Kidney epithelial cell (primary cell): ENCODE data around the gene NLRP6. TPM values are rescaled to one million over a fixed set of nuclear protein-coding genes. Genes with fewer than 3 reads are reported as not detected.
A peak's percentile ranks its signal among the peaks of the same experiment; 100 is the strongest.
"Not testable (repeated sequence)": the region's sequence is repeated elsewhere in the genome, so short reads cannot be mapped to it uniquely, and the experiment has no call there.

ENCODE experiments used
- DNase-seq: peaks from one replicate; pipeline ENCODE4 v3.0.0-alpha.2; 2010; ENCODE audit warnings: low read depth
- H3K27me3 ChIP-seq: 2 replicates; pipeline ENCODE4 v1.6.0; 2011; ENCODE audit warnings: low read length; ENCODE audit not compliant: control insufficient read depth, insufficient read depth
- H3K36me3 ChIP-seq: 2 replicates; pipeline ENCODE4 v1.5.1; 2011; ENCODE audit warnings: low read length; ENCODE audit not compliant: control insufficient read depth, insufficient read depth
- H3K4me3 ChIP-seq: 2 replicates; pipeline ENCODE4 v1.5.1; 2011; ENCODE audit warnings: low read depth, mild to moderate bottlenecking, control low read depth, low read length
- CTCF ChIP-seq: IDR thresholded peaks from 2 replicates; pipeline ENCODE4 v1.5.1; 2011; ENCODE audit warnings: mild to moderate bottlenecking, moderate library complexity, low read length, control low read depth, inconsistent platforms; ENCODE audit not compliant: insufficient read depth, poor library complexity, severe bottlenecking
- total RNA-seq: library from RNA; depleted of rRNA; stranded (reverse); fragments of >200 nt; gene quantifications from 2 replicates; pipeline ENCODE4 v1.2.3, GENCODE V29; 2015

Gene NLRP6
- total RNA-seq, 1 donor from 2014 or later: not detected

- no peaks in the 10 kb centered on the region for H3K36me3 ChIP-seq
- no peak for DNase-seq
- H3K27me3 ChIP-seq: peaks cover 60% of the 10 kb centered on the region
- TF ChIP-seq CTCF: no peak
- H3K4me3 ChIP-seq: no peak overlapping the region
These were observed 7.7 kb downstream of the NLRP6 start for GRCh38 chr11:285894-286220.

DNA sequence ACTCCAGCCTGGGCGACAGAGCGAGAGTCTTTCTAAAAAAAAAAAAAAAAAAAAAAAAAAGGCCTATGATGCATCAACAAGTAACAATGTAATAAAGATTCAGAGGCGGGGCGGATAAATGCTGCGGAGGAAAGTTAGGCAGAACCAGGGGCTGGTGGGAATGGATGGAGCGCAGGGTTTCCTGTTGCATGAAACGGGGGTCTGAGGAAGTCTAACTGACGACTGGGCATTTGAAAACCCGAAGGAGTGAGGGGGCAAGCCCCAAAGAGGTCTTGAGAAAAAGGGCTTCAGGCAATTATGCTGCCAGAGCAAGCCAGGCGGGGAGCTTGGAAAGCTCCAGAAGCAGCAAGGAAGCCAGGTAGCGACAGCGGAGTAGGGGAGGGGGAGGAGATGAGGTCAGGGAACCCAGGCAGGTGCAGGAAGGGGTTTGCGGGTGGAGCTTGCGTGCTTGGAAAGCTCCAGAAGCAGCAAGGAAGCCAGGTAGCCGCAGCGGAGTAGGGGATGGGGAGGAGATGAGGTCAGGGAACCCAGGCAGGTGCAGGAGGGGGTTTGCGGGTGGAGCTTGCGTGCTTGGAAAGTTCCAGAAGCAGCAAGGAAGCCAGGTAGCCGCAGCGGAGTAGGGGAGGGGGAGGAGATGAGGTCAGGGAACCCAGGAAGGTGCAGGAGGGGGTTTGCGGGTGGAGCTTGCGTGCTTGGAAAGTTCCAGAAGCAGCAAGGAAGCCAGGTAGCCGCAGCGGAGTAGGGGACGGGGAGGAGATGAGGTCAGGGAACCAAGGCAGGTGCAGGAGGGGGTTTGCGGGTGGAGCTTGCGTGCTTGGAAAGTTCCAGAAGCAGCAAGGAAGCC, 9.0 kb downstream of the NLRP6 start:
- H3K27me3 ChIP-seq: peaks cover 46% of the 10 kb centered on the region
- not testable (repeated sequence) for H3K4me3 ChIP-seq, DNase-seq

DNA sequence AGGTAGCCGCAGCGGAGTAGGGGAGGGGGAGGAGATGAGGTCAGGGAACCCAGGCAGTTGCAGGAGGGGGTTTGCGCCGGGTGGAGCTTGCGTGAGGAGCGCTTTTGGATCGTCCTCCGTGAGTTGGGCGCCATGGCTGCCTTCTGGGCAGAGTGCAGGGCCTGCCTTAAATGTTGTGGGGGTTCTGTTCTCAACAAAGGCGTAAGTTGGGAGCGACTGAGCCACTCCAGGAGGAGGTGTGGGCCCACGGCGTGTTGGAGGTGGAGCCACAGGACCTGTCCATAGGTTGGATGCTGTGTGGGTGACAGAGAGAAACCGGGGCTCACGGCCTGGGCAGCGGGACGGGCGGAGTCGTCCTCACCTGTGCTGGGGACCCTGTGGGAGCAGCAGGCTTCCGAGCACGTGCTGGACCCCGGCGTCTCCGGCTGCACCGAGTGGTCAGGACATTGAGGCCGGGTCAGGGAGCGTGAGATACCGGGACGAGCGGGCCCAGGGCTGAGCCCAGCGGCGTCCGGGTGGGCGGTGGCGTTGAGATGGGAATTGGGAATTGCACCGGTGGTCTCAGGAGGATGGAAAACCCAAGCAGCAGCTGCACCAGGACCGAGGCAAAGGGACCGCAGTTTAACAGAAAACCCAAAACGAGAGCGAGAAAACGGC, 9.7 kb downstream of the NLRP6 start:
- Histone ChIP-seq H3K27me3 (peaks cover 39% of the 10 kb centered on the region), H3K4me3 (peak overlapping the region; percentile 44), H3K36me3 (no peaks in the 10 kb centered on the region)
- TF ChIP-seq CTCF: no peak
- no peak for DNase-seq

More for the DNA sequence above, 9.0 kb downstream of the NLRP6 start:
- not testable (repeated sequence) for H3K36me3 ChIP-seq

DNA sequence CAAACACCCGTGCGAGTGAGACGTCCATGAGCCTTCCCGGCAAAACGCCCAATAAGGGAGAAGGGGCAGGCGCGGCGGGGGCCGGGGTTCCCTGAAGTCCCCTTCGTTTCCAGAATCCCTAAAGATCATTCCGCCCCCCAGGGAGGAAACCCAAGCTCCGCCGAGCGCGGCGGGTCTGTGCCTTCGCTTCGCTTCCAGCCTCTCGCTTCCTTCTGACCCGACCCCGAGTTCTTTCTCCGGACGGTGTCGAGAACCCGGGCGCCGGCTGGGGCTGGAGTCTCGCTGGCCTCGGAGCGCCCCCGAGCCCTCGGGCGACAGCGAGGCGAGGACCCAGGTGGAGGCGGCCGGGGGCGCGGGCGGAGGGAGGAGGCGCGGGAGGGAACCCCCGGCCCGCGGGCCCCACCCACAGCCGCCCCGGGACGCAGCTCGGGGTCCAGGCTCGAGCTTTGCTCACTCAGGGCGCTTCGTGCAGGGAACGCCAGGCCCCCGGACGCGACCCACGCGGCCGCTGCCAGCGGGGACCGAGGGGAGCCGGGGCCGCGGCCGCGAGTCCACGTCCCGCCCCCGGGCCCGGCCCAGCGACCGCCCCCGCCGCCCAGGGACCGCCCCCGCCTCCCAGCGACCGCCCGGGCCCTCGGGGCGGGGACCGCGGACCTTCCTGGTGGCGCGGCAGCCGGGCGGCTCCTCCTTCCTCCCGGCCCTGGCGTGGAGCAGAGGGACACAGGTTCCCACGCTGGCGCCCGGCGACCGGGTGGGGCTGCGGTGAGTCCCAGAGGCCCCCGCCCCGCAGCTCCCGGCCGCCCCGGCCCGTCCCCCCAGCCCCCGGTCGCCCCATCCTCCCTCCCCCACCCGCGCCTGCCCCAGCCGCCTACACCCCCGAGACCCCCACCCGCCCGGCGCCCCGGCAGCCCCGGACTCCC, 10.5 kb downstream of the NLRP6 start, which contains the start of gene PGGHG:
Gene PGGHG, plus strand, starts transcription at position 649 of the 920 bp plus-strand sequence. CDS start 691 bp downstream, outside the sequence.
- DNase-seq: no peak
- Histone ChIP-seq H3K27me3 (peaks cover 35% of the 10 kb centered on the region), H3K36me3 (no peaks in the 10 kb centered on the region), H3K4me3 (peak within 1 kb of the TSS; percentile 44)
- no peak for TF ChIP-seq CTCF

GRCh38 chr11:289398-289711, 11.1 kb downstream of the NLRP6 start:
- Histone ChIP-seq H3K27me3 (peaks cover 30% of the 10 kb centered on the region), H3K4me3 (peak overlapping the region; percentile 44), H3K36me3 (no peaks in the 10 kb centered on the region)
- TF ChIP-seq CTCF: no peak
- no peak for DNase-seq
